ENCODE measurements around the gene ARHGEF1.
"Not testable (repeated sequence)": the region's sequence is repeated elsewhere in the genome, so short reads cannot be mapped to it uniquely, and the experiment has no call there.

Gene ARHGEF1

GRCh38 chr19:41905273-41906002, 22.5 kb downstream of the ARHGEF1 start:
- no peak for DNase-seq (ENCODE audit: low read depth)

- DNase-seq (ENCODE audit: low read depth): no peak
These were observed 23.3 kb downstream of the ARHGEF1 start for GRCh38 chr19:41906271-41906670.

- DNase-seq (ENCODE audit: low read depth): no peak
These were observed 24.1 kb downstream of the ARHGEF1 start for GRCh38 chr19:41906916-41907680.

GRCh38 chr19:41907994-41908615, 25.1 kb downstream of the ARHGEF1 start:
- DNase-seq (ENCODE audit: low read depth): no peak

GRCh38 chr19:41908724-41909464, 25.9 kb downstream of the ARHGEF1 start:
- DNase-seq (ENCODE audit: low read depth): no peak

GRCh38 chr19:41909706-41910105, 26.7 kb downstream of the ARHGEF1 start:
- no peak for DNase-seq (ENCODE audit: low read depth)

- DNase-seq (ENCODE audit: low read depth): no peak
These were observed 27.4 kb downstream of the ARHGEF1 start for GRCh38 chr19:41910240-41910991.

GRCh38 chr19:41910992-41911888, 28.3 kb downstream of the ARHGEF1 start:
- DNase-seq (ENCODE audit: low read depth): no peak

- DNase-seq (ENCODE audit: low read depth): no peak
These were observed 29.1 kb downstream of the ARHGEF1 start for GRCh38 chr19:41911889-41912731.

- no peak for DNase-seq (ENCODE audit: low read depth)
These were observed 30.0 kb downstream of the ARHGEF1 start for GRCh38 chr19:41912899-41913537.

- DNase-seq (ENCODE audit: low read depth): no peak
These were observed 30.8 kb downstream of the ARHGEF1 start for GRCh38 chr19:41913538-41914423.

- not testable (repeated sequence) for DNase-seq (ENCODE audit: low read depth)
These were observed 31.4 kb downstream of the ARHGEF1 start for GRCh38 chr19:41914424-41914834.

GRCh38 chr19:41915021-41915775, 32.2 kb downstream of the ARHGEF1 start:
- no peak for DNase-seq (ENCODE audit: low read depth)

- DNase-seq (ENCODE audit: low read depth): no peak
These were observed 32.9 kb downstream of the ARHGEF1 start for GRCh38 chr19:41915776-41916414.

GRCh38 chr19:41917676-41918075, 34.7 kb downstream of the ARHGEF1 start:
- no peak for DNase-seq (ENCODE audit: low read depth)

GRCh38 chr19:41918095-41918494, 35.1 kb downstream of the ARHGEF1 start:
- no peak for DNase-seq (ENCODE audit: low read depth)
